ENCODE measurements around the gene PFKFB1.

- TF ChIP-seq POLR2A (IDR thresholded peaks at IDR 0.05) (no peak), CTCF (IDR thresholded peaks at IDR 0.05) (no peak)
Measured at GRCh38 chrX:54891573-54891972, 102.4 kb downstream of the PFKFB1 start.
